ENCODE data around the gene ADISSP.

Gene ADISSP

DNA sequence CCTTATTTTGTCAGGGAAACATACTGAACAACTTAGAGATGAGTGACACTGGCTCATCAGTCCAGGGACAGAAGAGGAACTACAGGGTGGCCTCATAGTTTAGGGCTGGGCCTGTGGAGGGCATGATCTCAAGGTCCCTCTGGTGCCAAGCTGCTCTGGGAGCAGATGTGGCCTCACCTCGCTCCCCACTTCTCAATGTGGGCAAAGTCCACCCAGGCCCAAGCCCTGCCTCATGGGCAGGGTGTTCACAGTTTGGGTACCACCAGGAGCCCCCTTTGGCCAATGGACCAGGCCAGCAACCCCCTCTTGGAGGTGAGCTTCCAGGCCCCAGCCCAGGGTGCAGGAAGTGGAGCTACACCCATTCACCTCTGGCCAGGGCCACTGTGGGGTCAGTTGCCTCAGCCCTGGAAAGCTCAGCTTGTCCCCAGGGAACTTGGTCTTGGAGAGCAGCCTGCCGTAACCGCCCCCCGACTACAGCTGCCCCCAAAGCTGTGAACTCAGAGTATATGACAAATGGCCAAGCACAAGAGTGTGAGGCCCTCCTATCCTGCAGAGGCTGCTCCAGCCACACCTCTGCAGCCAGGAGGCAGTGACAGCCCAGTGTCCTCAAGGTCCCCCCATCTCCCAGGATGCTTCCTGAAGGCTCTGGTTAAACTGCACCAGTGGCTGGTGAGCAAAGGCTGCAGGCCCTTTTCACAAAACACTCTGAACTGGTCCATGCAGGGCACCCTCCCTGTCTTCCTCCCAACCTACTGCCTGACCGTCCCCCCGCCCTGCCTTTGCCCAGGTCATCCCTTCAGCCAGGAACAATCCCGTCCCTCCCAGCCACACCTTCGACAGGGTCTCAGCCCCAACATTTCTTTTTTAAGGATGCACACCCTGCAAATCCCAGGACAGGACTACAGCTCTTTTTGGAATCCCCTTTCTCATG, 3.6 kb downstream of the ADISSP start:
- Mint-ChIP-seq H3K4me3 (no peak overlapping the region), H3K27me3 (ENCODE audit: low read depth) (no peaks in the 10 kb centered on the region), H3K36me3 (ENCODE audit: low read depth) (no peaks in the 10 kb centered on the region), H3K4me1 (ENCODE audit: low read depth) (peaks cover 20% of the 10 kb centered on the region), H3K27ac (no peak overlapping the region), H3K9me3 (no peaks in the 10 kb centered on the region)
- DNase-seq (ENCODE audit: low spot score): no peak

DNA sequence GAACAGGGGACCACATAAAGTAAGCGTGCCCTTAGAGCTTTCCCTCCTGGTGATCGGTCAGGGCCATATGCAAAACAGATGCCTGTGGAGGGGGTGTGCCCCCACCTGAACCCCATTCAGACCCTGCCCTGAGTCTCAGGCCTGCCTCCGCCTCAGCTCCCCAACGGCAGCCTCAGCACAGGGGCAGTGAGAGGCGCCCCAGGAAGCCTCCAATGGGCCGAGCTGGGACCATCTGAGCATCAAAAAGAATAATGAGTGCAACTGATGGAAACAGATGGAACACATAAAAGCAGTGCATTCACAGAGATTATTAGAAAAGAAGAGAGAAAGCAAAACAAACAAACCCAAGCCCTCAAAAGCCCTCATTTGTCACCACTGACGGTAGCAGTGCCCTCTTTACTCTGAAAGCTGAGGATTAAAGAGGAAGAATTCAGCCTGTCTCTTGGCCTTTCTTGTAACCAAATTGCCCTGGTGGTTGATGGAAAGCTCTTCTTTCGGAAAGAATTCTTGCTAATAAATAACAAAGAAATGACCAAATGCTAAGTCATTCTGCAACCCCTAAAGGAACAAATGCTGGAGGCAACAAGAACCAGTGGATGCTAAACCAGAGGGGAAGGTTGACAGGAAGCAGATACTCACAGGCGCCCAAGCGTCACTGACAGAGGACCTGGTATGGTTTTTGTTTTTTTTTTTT, 6.8 kb downstream of the ADISSP start:
- Mint-ChIP-seq H3K9me3 (no peaks in the 10 kb centered on the region), H3K4me1 (ENCODE audit: low read depth) (peaks cover under 1% of the 10 kb centered on the region), H3K27me3 (ENCODE audit: low read depth) (no peaks in the 10 kb centered on the region), H3K36me3 (ENCODE audit: low read depth) (peaks cover 5% of the 10 kb centered on the region), H3K4me3 (no peak overlapping the region), H3K27ac (no peak overlapping the region)
- no peak for DNase-seq (ENCODE audit: low spot score)

DNA sequence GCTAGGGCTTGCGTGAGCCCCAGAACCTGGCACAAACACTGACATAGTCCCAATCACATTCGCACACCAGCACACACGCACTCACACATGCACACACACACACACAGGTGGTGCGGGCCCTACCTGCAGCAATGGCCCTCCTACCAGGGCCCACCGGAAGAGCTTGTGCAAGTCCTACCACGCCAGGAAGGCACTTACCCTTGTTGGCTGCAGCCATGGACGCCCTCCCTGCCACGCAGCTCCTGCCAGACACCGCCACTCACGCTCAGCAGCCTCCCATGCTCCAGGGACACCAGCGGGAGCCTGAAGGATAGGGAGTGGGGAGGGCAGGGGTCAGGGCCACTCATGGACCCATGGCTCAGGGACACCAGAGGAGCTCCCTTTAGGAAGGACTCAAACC, 7.7 kb downstream of the ADISSP start:
- no peak overlapping the region for H3K4me3 Mint-ChIP-seq
- DNase-seq (ENCODE audit: low spot score): no peak
- H3K27ac Mint-ChIP-seq: no peak overlapping the region
- no peaks in the 10 kb centered on the region for H3K9me3 Mint-ChIP-seq
- no peaks in the 10 kb centered on the region for H3K4me1 Mint-ChIP-seq (ENCODE audit: low read depth)
- peaks cover 5% of the 10 kb centered on the region for H3K36me3 Mint-ChIP-seq (ENCODE audit: low read depth)
- H3K27me3 Mint-ChIP-seq (ENCODE audit: low read depth): no peaks in the 10 kb centered on the region

DNA sequence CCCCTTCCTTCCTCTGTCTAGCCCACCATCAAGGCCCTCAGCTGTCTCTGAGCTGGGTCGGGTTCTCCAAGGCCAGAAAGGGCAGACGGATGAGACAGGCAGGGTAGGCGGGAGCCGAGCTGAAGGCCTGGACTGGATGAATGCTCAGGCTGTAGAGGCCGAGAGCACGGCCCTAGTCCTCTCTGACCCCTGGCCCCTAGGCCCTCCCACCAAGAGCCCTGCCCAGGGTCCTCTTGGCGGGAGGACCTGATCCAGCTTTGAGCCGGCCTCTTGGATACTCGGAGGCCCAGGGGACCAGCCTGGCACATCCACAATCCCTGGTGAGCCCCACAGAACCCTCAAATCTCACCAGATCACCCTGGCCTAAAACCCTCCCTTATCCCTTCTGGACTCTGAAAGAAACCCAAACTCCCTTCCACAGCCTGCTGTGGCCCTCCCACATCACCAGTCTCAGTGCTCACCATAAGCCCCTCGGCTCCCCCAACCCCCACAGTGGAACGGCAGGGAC, 8.2 kb downstream of the ADISSP start:
- H3K4me3 Mint-ChIP-seq: no peak overlapping the region
- H3K36me3 Mint-ChIP-seq (ENCODE audit: low read depth): peaks cover 5% of the 10 kb centered on the region
- no peaks in the 10 kb centered on the region for H3K4me1 Mint-ChIP-seq (ENCODE audit: low read depth)
- H3K9me3 Mint-ChIP-seq: no peaks in the 10 kb centered on the region
- no peak for DNase-seq (ENCODE audit: low spot score)
- H3K27ac Mint-ChIP-seq: no peak overlapping the region
- no peaks in the 10 kb centered on the region for H3K27me3 Mint-ChIP-seq (ENCODE audit: low read depth)

DNA sequence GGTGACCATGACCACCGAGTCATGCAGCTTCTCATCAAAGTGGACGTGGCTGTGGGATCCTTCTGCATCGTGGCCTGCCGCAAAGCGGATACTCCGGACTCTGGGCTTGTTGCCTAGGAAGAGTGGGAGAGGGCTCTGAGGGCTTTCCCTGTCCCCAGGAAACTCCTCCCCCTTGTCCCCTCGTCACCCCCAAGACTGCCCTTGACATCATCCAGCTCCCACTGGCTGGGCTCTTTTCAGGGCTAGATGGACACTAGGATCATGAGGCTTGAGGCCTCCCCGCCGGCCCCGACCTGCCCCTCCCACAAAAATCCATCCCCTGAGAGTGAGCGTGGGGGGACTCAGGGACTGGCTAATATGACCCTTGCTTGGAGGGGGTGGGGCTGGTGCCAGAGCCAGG, 9.0 kb downstream of the ADISSP start:
- Mint-ChIP-seq H3K4me3 (no peak overlapping the region), H3K9me3 (no peaks in the 10 kb centered on the region), H3K27me3 (ENCODE audit: low read depth) (no peaks in the 10 kb centered on the region), H3K4me1 (ENCODE audit: low read depth) (no peaks in the 10 kb centered on the region), H3K36me3 (ENCODE audit: low read depth) (peaks cover 5% of the 10 kb centered on the region), H3K27ac (no peak overlapping the region)
- no peak for DNase-seq (ENCODE audit: low spot score)

DNA sequence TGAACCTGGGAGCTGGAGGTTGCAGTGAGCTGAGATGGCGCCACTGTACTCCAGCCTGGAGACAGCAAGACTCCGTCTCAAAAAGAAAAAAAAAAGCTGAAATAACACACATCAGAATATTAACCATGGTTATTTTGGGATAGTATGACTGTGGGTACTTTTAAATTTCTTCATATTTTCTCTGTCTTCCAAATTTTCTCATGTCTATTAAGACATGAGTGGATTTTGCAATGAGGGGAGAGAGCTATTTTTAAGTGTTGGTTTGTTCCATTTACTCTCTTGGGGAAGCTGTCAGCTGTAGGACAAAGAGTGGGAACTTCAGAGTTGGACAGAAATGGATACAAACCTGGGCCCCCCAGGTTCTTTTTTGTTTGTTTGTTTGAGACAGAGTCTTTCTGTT, 10.3 kb downstream of the ADISSP start:
- H3K9me3 Mint-ChIP-seq: no peaks in the 10 kb centered on the region
- no peaks in the 10 kb centered on the region for H3K27me3 Mint-ChIP-seq (ENCODE audit: low read depth)
- no peak for DNase-seq (ENCODE audit: low spot score)
- peaks cover 4% of the 10 kb centered on the region for H3K4me1 Mint-ChIP-seq (ENCODE audit: low read depth)
- no peak overlapping the region for H3K27ac Mint-ChIP-seq
- no peak overlapping the region for H3K4me3 Mint-ChIP-seq
- H3K36me3 Mint-ChIP-seq (ENCODE audit: low read depth): peaks cover 5% of the 10 kb centered on the region

DNA sequence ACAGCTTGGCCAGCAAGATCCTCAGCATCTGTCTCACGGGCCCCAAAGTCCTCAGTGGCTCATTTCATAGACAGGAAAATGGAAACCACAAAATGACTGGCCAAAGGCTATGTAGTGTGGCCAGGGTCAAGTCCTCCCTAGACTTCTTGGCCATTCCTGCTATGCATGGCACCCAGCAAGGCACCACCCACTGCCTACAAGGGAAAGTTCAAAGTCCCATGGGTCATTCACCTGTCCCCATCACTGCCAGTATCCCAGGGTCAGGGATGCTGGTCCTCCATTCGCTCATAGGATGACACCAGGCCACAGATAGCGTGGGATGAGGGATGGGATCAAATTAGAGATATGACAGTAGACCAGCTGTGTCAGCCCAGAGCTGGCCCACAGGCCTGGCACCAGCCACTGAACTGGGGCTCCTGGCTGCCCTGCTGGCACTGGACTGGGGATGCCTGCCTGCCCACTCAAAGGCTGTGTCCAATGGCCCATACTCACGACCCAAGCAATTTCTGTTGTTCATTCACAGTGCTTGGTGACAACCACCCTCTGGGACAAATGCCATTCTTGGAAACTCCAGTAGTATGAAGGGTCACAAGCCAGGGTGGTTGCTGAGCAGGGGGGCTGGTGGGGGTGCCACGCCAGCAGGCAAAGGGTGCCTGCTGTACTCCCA, 11.6 kb downstream of the ADISSP start:
- no peak for DNase-seq (ENCODE audit: low spot score)
- H3K4me1 Mint-ChIP-seq (ENCODE audit: low read depth): peaks cover 4% of the 10 kb centered on the region
- H3K36me3 Mint-ChIP-seq (ENCODE audit: low read depth): peaks cover 5% of the 10 kb centered on the region
- no peaks in the 10 kb centered on the region for H3K9me3 Mint-ChIP-seq
- H3K27me3 Mint-ChIP-seq (ENCODE audit: low read depth): no peaks in the 10 kb centered on the region
- H3K27ac Mint-ChIP-seq: no peak overlapping the region
- H3K4me3 Mint-ChIP-seq: no peak overlapping the region

DNA sequence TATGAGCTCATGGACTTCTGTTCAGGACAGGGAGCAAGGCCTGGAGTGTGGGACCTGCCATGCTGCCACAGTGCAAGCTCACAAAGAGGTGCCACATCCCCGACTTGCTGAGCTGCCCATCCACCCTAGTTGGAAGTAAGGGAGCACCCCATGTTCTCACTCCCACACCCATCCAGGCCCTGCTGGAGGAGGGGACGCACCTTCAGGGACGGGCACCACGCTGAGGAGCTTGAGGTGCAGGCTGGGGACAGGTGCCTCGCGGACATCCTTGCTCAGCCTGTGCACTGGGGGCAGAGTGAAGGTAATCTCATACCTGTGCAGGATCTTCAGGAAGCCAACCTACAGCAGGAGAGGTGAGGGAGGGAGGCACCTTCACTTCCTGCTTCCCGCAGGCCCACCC, 12.3 kb downstream of the ADISSP start:
- no peak overlapping the region for H3K27ac Mint-ChIP-seq
- no peaks in the 10 kb centered on the region for H3K9me3 Mint-ChIP-seq
- peaks cover 5% of the 10 kb centered on the region for H3K36me3 Mint-ChIP-seq (ENCODE audit: low read depth)
- no peak overlapping the region for H3K4me3 Mint-ChIP-seq
- peaks cover 4% of the 10 kb centered on the region for H3K4me1 Mint-ChIP-seq (ENCODE audit: low read depth)
- no peak for DNase-seq (ENCODE audit: low spot score)
- no peaks in the 10 kb centered on the region for H3K27me3 Mint-ChIP-seq (ENCODE audit: low read depth)

DNA sequence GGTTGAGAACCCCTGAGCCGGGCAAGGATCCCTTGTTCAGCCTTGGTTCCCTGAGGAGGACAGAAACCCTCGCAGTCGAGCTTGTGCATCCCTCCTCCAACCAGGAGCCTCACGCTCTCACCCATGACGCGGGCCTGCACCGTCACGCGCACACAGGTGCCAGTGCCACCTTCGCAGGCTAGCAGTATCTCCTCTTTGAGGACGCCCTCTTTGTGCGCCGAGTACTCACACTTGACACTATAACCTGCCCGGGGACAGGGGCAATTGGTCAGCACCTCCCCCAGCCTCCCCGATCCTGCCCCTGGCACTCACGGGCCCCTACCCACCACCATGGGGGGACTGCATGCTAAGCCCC, 13.3 kb downstream of the ADISSP start:
- Mint-ChIP-seq H3K27ac (no peak overlapping the region), H3K4me1 (ENCODE audit: low read depth) (peaks cover 4% of the 10 kb centered on the region), H3K27me3 (ENCODE audit: low read depth) (no peaks in the 10 kb centered on the region), H3K4me3 (no peak overlapping the region), H3K36me3 (ENCODE audit: low read depth) (peaks cover 5% of the 10 kb centered on the region), H3K9me3 (no peaks in the 10 kb centered on the region)
- DNase-seq (ENCODE audit: low spot score): no peak

DNA sequence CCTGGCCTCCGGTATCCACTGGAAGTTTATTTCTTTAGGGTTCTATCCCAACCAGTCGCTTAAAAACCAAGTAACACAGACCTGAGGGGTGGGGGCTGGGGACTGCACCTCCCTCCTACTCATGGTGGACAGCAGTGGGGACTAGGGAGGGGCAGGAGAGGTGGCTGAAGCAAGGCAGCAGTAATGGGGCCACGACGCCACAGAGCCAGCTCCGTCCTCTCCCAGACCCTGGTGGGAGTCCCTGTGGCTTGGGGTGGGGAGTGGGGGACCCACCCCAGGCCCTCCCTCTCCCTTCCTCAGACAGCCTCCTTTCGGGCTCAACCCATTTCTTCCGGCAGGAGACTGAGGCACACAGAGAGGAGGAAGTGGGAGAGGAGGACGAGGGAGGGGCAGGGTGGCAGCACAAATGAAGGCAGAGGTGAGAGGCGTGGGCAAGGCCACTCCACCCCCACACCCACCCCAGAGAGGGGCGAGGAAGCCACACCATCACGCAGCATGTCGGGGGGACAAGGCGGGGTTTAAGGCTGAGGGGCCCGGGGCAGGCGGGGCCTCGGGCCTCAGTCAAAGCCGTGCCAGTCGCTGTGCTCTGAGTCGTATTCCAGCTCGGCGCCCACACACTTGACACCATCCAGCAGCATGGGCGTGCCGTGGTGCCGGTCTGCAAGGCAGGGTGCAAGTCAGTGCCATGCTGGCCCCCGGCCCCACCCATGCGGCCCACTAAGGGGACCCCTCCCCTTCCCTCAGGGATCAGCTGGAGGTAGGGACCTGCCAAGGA, 13.9 kb downstream of the ADISSP start:
- DNase-seq (ENCODE audit: low spot score): no peak
- Mint-ChIP-seq H3K36me3 (ENCODE audit: low read depth) (peaks cover 5% of the 10 kb centered on the region), H3K27ac (no peak overlapping the region), H3K27me3 (ENCODE audit: low read depth) (no peaks in the 10 kb centered on the region), H3K4me3 (no peak overlapping the region), H3K9me3 (no peaks in the 10 kb centered on the region), H3K4me1 (ENCODE audit: low read depth) (peaks cover 4% of the 10 kb centered on the region)

DNA sequence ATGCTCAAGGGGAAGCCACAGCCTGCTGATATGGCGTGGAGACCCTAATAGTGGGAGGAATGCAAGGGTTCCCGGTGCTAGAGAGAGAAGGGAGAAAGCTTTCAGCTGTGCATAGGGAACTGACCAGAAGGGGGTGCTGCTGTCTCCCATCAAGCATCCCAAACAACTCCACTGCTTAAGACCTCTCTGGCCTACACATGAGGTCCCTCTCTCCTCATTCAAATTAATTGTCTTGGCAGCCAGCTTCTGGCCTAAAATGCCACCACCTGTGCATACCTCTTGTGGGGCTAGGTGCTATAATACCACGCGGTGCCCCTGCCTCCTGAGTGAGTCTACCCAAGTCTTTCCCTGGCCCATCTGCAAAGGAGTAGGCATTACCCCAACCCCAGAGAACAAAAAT, 14.5 kb downstream of the ADISSP start:
- peaks cover 4% of the 10 kb centered on the region for H3K4me1 Mint-ChIP-seq (ENCODE audit: low read depth)

DNA sequence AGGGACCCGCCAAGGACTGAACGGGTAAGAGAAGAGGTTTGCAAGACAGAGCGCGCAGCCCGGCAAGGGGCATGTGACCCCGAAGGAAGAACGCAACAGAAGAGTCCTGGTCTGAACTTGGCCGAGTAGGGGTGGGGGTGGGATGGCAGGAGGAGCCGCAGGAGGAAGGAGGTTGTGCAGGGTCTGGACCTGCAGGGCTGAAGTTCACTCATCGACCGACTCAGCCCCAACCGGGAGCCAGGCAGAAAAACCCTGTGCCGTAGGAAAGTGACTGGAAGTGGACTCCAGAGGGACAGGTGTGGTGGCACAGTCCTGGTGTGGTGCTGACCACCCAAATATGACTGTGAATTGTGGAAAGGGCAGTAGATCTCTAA, 15.2 kb downstream of the ADISSP start:
- Mint-ChIP-seq H3K4me3 (peak overlapping the region; percentile 11), H3K27me3 (ENCODE audit: low read depth) (no peaks in the 10 kb centered on the region), H3K27ac (no peak overlapping the region), H3K36me3 (ENCODE audit: low read depth) (peaks cover 1% of the 10 kb centered on the region), H3K4me1 (ENCODE audit: low read depth) (peaks cover 4% of the 10 kb centered on the region), H3K9me3 (no peaks in the 10 kb centered on the region)
- DNase-seq (ENCODE audit: low spot score): no peak

More for the DNA sequence above, 14.5 kb downstream of the ADISSP start:
- Mint-ChIP-seq H3K27ac (no peak overlapping the region), H3K9me3 (no peaks in the 10 kb centered on the region), H3K36me3 (ENCODE audit: low read depth) (peaks cover 3% of the 10 kb centered on the region), H3K27me3 (ENCODE audit: low read depth) (no peaks in the 10 kb centered on the region), H3K4me3 (no peak overlapping the region)
- peak; percentile 36 for DNase-seq (ENCODE audit: low spot score)

DNA sequence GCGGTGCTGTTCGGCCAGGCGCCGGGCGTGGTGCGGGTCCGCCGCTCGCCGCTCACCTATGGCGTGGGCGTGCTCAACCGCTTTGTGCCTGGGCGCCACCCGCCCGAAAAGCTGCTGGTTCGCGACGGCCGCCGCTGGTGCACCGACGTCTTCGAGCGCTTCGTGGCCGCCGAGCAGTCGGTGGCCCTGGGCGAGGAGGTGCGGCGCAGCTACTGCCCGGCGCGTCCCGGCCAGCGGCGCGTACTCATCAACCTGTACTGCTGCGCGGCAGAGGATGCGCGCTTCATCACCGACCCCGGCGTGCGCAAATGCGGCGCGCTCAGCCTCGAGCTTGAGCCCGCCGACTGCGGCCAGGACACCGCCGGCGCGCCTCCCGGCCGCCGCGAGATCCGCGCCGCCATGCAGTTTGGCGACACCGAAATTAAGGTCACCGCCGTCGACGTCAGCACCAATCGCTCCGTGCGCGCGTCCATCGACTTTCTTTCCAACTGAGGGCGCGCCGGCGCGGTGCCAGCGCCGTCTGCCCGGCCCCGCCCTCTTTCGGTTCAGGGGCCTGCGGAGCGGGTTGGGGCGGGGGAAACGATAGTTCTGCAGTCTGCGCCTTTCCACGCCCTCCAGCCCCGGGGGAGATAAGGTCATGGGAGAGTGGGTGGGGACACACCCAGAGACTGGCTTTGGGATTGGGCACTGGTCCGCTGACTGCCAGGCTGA, 15.7 kb downstream of the ADISSP start:
- peaks cover 4% of the 10 kb centered on the region for H3K4me1 Mint-ChIP-seq (ENCODE audit: low read depth)
- H3K27ac Mint-ChIP-seq: no peak overlapping the region
- peak; percentile 51 for DNase-seq (ENCODE audit: low spot score)
- peaks cover 1% of the 10 kb centered on the region for H3K36me3 Mint-ChIP-seq (ENCODE audit: low read depth)
- peak overlapping the region; percentile 11 for H3K4me3 Mint-ChIP-seq
- no peaks in the 10 kb centered on the region for H3K9me3 Mint-ChIP-seq
- H3K27me3 Mint-ChIP-seq (ENCODE audit: low read depth): no peaks in the 10 kb centered on the region

All from T-helper 2 cell treated with Interferon-gamma antibody and Interleukin-4, amounts not matched to agents 5 μg/mL and 100 μg/mL, for 36 hours (primary cell).